ENCODE data around the gene CEACAM19. TPM values are rescaled to one million over a fixed set of nuclear protein-coding genes. Genes with fewer than 3 reads are reported as not detected.
A peak's percentile ranks its signal among the peaks of the same experiment; 100 is the strongest.

Gene CEACAM19
- total and polyA plus RNA-seq, 9 of the 15 experiments (the other 6 are each of a cell fraction or from before 2014, with no cell fraction given) = 0.15 to 0.30 (median 0.23) TPM; not detected in 5

- intact Hi-C loops (cut with micrococcal nuclease) = no loop called here
- WGBS (ENCODE audit: insufficient coverage, low coverage, missing lambda C conversion rate) = 0% methylated on average over 1 of the region's 1 CpG
- no peak for TF ChIP-seq YY1 (IDR thresholded peaks at IDR 0.05; ENCODE audit: borderline replicate concordance in 1 of 3, control insufficient read depth in 1 of 3, extremely low read depth in 1 of 3, insufficient read depth in 3 of 3, insufficient read length in 1 of 3, insufficient replicate concordance in 2 of 3, low read depth in 1 of 3, low read length in 2 of 3)
- no peak for TF ChIP-seq NR2C2 (CRISPR knock-in tag; IDR thresholded peaks at IDR 0.05)
- TF ChIP-seq NR2C2 (tag; IDR thresholded peaks at IDR 0.05) = no peak
- TF ChIP-seq KDM5B (IDR thresholded peaks at IDR 0.05; ENCODE audit: insufficient replicate concordance, low read depth, low read length) = no peak
- no peak; the same call in 1 of the 2 replicates for TF ChIP-seq THRB (CRISPR knock-in tag; conservative IDR thresholded peaks at IDR 0.05)
- TF ChIP-seq, protein P1, sequence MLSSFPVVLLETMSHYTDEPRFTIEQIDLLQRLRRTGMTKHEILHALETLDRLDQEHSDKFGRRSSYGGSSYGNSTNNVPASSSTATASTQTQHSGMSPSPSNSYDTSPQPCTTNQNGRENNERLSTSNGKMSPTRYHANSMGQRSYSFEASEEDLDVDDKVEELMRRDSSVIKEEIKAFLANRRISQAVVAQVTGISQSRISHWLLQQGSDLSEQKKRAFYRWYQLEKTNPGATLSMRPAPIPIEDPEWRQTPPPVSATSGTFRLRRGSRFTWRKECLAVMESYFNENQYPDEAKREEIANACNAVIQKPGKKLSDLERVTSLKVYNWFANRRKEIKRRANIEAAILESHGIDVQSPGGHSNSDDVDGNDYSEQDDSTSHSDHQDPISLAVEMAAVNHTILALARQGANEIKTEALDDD (IDR thresholded peaks at IDR 0.05) = no peak
- TF ChIP-seq ARHGAP35 (IDR thresholded peaks at IDR 0.05; ENCODE audit: partially characterized antibody) = no peak
- no peak for TF ChIP-seq STAT5A (IDR thresholded peaks at IDR 0.05; ENCODE audit: borderline replicate concordance, low read length)
- no peak for TF ChIP-seq MAFK (IDR thresholded peaks at IDR 0.05; ENCODE audit: low read length)
- TF ChIP-seq DPF2 (IDR thresholded peaks at IDR 0.05) = peak; percentile 70
- TF ChIP-seq WHSC1 (IDR thresholded peaks at IDR 0.05; ENCODE audit: low read length) = no peak
- TF ChIP-seq ATF3 (IDR thresholded peaks at IDR 0.05) = no peak
- TF ChIP-seq ATF3 (CRISPR knock-in tag; conservative IDR thresholded peaks at IDR 0.05) = no peak
- TF ChIP-seq ESRRB (CRISPR knock-in tag; IDR thresholded peaks at IDR 0.05; ENCODE audit: borderline replicate concordance) = no peak
- TF ChIP-seq NBN (IDR thresholded peaks at IDR 0.05; ENCODE audit: low read depth) = 0 out of 2 replicates have a peak, but pooled peaks have one; percentile 39
- TF ChIP-seq HDAC3 (IDR thresholded peaks at IDR 0.05; ENCODE audit: borderline replicate concordance, partially characterized antibody) = no peak
- TF ChIP-seq NRF1 (conservative IDR thresholded peaks at IDR 0.05 in 1 of 2, IDR thresholded peaks at IDR 0.05 in 1 of 2) = no peak
- TF ChIP-seq DNMT1 (IDR thresholded peaks at IDR 0.05) = no peak
- TF ChIP-seq ELF4 (CRISPR knock-in tag; IDR thresholded peaks at IDR 0.05) = peak; percentile 95
- no peak for TF ChIP-seq PML (IDR thresholded peaks at IDR 0.05; ENCODE audit: low read length)
- 0 out of 2 replicates have a peak, but pooled peaks have one; percentile 43 for TF ChIP-seq PYGO2 (tag; IDR thresholded peaks at IDR 0.05)
- no peak for TF ChIP-seq XRCC4 (IDR thresholded peaks at IDR 0.05; ENCODE audit: extremely low read depth, insufficient read depth, insufficient read length)
- TF ChIP-seq PHF21A (IDR thresholded peaks at IDR 0.05; ENCODE audit: borderline replicate concordance, low read depth) = no peak
Observed at GRCh38 chr19:44642377-44642776, 28.9 kb upstream of the CEACAM19 start.

More at GRCh38 chr19:44642377-44642776, 28.9 kb upstream of the CEACAM19 start:
- Histone ChIP-seq H3K9me3 (replicated peaks; ENCODE audit: control insufficient read depth, insufficient read depth, low read depth, low read length) (no peaks in the 10 kb centered on the region), H2AFZ (ENCODE audit: low read depth, low read length) (no peak overlapping the region), H3K9me1 (ENCODE audit: control insufficient read depth, insufficient read depth, low read length) (no peaks in the 10 kb centered on the region), H3K4me2 (ENCODE audit: insufficient read depth, low read length) (no peak overlapping the region), H3K4me3 (no peak overlapping the region), H3K9ac (ENCODE audit: insufficient read depth in 1 of 2, low read depth in 2 of 2, low read length in 2 of 2) (no peak overlapping the region), H3K4me1 (replicated peaks in 1 of 2; ENCODE audit: control insufficient read depth in 2 of 2, insufficient read depth in 2 of 2, low read length in 2 of 2) (peaks cover 5 to 21% of the 10 kb centered on the region in 2 experiments; a peak in 3 of 5 replicates), H3K27ac (ENCODE audit: extremely low read depth, low read depth, low read length) (no peak overlapping the region), H3K79me2 (ENCODE audit: control insufficient read depth, insufficient read depth, low read length) (peaks cover 7% of the 10 kb centered on the region; the same call in 2 of the 3 replicates), H3K36me3 (ENCODE audit: control insufficient read depth, insufficient read depth, low read length) (no peaks in the 10 kb centered on the region), H3K27me3 (ENCODE audit: control insufficient read depth in 2 of 2, insufficient read depth in 2 of 2, low read length in 2 of 2) (no peaks in the 10 kb centered on the region), H4K20me1 (replicated peaks; ENCODE audit: control insufficient read depth, insufficient read depth, low read length) (no peaks in the 10 kb centered on the region)
- no TSS peak for BruUV-seq (replicated peaks)
- ATAC-seq = no peak
- in situ Hi-C loops (cut with MboI) = no loop called here
- no peak for DNase-seq (ENCODE audit: extremely low read depth in 1 of 4, low spot score in 3 of 4)
- ChIA-PET POLR2A (no interaction called here), CTCF (ENCODE audit: low intra/inter-chr PET ratio) (no interaction called here)
- FAIRE-seq = no peak
